Neural cell (in vitro differentiated cells): ENCODE measurements around the gene TAOK2.

Experiments
- EP300 ChIP-seq: fragments of 450-650 bp; conservative IDR thresholded peaks from 2 replicates; pipeline ENCODE4 v1.6.1; 2014; ENCODE audit warnings: antibody characterized with exemption, mild to moderate bottlenecking, moderate library complexity; ENCODE audit not compliant: poor library complexity, severe bottlenecking
- EZH2 ChIP-seq: fragments of 200-600, 300-800 bp; shearing (Covaris generic), sonication (generic); IDR thresholded peaks from 2 replicates; pipeline ENCODE4 v1.6.1; 2014; ENCODE audit warnings: antibody characterized with exemption, low read length, borderline replicate concordance, mild to moderate bottlenecking; ENCODE audit not compliant: insufficient read depth, poor library complexity, severe bottlenecking
- MXI1 ChIP-seq: fragments of 450-650 bp; conservative IDR thresholded peaks from 2 replicates; pipeline ENCODE4 v1.6.1; 2014; ENCODE audit warnings: antibody characterized with exemption, mild to moderate bottlenecking; ENCODE audit not compliant: poor library complexity, severe bottlenecking
- POLR2AphosphoS5 ChIP-seq: IDR thresholded peaks from 2 replicates; pipeline ENCODE4 v1.6.1; 2012
- RAD21 ChIP-seq: fragments of 450-650 bp; conservative IDR thresholded peaks from 2 replicates; pipeline ENCODE4 v1.6.1; 2014; ENCODE audit warnings: antibody characterized with exemption, mild to moderate bottlenecking, moderate library complexity
- SMC3 ChIP-seq: fragments of 450-650 bp; conservative IDR thresholded peaks from 2 replicates; pipeline ENCODE4 v1.6.1; 2014; ENCODE audit warnings: antibody characterized with exemption, mild to moderate bottlenecking, moderate library complexity; ENCODE audit not compliant: poor library complexity
- TAF1 ChIP-seq: IDR thresholded peaks from 2 replicates; pipeline ENCODE4 v1.6.1; 2012; ENCODE audit warnings: low read depth
- TF ChIP-seq, protein P1 (sequence below): fragments of 450-650 bp; IDR thresholded peaks from 2 replicates; pipeline ENCODE4 v1.5.1; 2014; ENCODE audit warnings: antibody characterized with exemption, mild to moderate bottlenecking, moderate library complexity; ENCODE audit not compliant: poor library complexity, severe bottlenecking

DNA sequence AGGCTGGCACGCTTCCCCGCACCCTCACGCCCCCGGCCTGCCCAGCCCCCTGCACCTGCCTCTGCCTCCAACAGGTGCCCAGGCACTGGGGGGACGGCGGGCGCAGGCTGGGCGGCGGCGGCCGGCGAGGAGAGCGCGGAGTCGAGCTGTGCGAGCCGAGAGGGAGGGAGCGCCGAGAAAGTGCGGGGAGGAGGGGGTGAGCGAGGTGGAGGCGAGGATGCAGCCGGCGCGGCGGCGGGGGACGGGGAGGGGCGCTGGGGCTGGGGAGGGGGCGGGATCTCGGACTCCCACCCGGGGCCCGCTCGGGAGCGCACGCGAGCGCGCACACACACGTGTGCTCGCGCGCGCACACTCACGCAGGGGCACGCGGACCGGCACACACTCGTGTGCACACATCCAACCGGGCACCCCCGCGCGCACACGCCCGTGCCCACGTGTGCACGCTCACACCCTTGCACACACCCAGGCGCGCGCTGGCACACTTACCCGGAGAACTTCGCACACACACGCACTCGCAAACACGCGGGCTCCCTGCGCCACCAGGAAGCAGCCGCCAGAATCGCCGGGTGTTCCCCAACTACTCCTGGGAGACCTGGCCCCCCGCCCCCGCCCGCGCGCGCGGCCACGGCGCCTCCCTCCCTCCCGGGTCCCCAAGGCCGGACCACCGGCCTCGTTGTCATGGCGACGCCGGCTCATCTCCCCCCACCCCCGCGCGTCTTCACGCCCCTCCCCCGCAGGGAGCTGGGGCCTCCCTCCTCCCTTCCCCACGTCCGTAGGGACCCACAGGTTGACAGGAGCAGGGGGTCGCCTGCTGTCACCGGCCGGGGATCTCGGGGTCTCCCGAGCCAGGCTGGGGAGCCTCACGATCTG is 37.4 kb downstream of the TAOK2 start, which contains the start of gene DOC2A:
- TF ChIP-seq, protein P1, sequence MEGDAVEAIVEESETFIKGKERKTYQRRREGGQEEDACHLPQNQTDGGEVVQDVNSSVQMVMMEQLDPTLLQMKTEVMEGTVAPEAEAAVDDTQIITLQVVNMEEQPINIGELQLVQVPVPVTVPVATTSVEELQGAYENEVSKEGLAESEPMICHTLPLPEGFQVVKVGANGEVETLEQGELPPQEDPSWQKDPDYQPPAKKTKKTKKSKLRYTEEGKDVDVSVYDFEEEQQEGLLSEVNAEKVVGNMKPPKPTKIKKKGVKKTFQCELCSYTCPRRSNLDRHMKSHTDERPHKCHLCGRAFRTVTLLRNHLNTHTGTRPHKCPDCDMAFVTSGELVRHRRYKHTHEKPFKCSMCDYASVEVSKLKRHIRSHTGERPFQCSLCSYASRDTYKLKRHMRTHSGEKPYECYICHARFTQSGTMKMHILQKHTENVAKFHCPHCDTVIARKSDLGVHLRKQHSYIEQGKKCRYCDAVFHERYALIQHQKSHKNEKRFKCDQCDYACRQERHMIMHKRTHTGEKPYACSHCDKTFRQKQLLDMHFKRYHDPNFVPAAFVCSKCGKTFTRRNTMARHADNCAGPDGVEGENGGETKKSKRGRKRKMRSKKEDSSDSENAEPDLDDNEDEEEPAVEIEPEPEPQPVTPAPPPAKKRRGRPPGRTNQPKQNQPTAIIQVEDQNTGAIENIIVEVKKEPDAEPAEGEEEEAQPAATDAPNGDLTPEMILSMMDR = no peak
- TF ChIP-seq SMC3 (no peak), POLR2AphosphoS5 (peak; percentile 5), EP300 (no peak), TAF1 (peak; percentile 24), MXI1 (peak; percentile 86), RAD21 (no peak), EZH2 (no peak)
